K562 (cell line): Measurements from ENCODE around the gene PAF1.

Experiments
- CEBPB ChIP-seq: fragments of 450-650 bp; IDR thresholded peaks from 2 replicates; pipeline ENCODE4 v1.6.1; 2016; ENCODE audit warnings: missing genetic modification characterization, missing compliant biosample characterization
- ESRRB ChIP-seq: fragments of 250-450 bp; sonication (Bioruptor Pico); IDR thresholded peaks from 2 replicates; pipeline ENCODE4 v1.5.0; 2020; ENCODE audit warnings: mild to moderate bottlenecking, moderate library complexity, borderline replicate concordance
- GATA2 ChIP-seq: sonication (generic); formaldehyde crosslinking; IDR thresholded peaks from 2 replicates; pipeline ENCODE4 v1.4.0; 2020; ENCODE audit warnings: mild to moderate bottlenecking, missing genetic modification reagents
- KHSRP ChIP-seq: fragments of 450-650 bp; IDR thresholded peaks from 2 replicates; pipeline ENCODE4 v1.6.1; 2017
- POLR2A ChIP-seq: fragments of 450-650 bp; conservative IDR thresholded peaks from 2 replicates; pipeline ENCODE4 v1.6.1; 2016
- SMARCA5 ChIP-seq: fragments of 450-650 bp; IDR thresholded peaks from 2 replicates; pipeline ENCODE4 v1.6.1; 2016
- TARDBP ChIP-seq: fragments of 450-650 bp; IDR thresholded peaks from 2 replicates; pipeline ENCODE4 v1.6.1; 2016
- YBX1 ChIP-seq: fragments of 450-650 bp; IDR thresholded peaks from 2 replicates; pipeline ENCODE4 v1.7.1; 2016; ENCODE audit warnings: mild to moderate bottlenecking
- ZNF224 ChIP-seq: sonication (generic); formaldehyde crosslinking; IDR thresholded peaks from 2 replicates; pipeline ENCODE4 v1.8.0; 2022; ENCODE audit warnings: mild to moderate bottlenecking, missing genetic modification reagents
- ZNF785 ChIP-seq: fragments of 250-450 bp; sonication (Bioruptor Pico); IDR thresholded peaks from 2 replicates; pipeline ENCODE4 v1.4.0; 2020; ENCODE audit warnings: mild to moderate bottlenecking
- TF ChIP-seq, protein P1 (sequence below): fragments of 450-650 bp; IDR thresholded peaks from 2 replicates; pipeline ENCODE4 v1.6.1; 2016
- TF ChIP-seq, protein P2 (sequence below): fragments of 250-450 bp; sonication (Bioruptor Pico); IDR thresholded peaks from 2 replicates; pipeline ENCODE4 v1.4.0; 2020; ENCODE audit warnings: mild to moderate bottlenecking, moderate library complexity
- TF ChIP-seq, protein P3 (sequence below): fragments of 250-450 bp; sonication (Bioruptor Pico); IDR thresholded peaks from 2 replicates; pipeline ENCODE4 v1.4.0; 2020

DNA sequence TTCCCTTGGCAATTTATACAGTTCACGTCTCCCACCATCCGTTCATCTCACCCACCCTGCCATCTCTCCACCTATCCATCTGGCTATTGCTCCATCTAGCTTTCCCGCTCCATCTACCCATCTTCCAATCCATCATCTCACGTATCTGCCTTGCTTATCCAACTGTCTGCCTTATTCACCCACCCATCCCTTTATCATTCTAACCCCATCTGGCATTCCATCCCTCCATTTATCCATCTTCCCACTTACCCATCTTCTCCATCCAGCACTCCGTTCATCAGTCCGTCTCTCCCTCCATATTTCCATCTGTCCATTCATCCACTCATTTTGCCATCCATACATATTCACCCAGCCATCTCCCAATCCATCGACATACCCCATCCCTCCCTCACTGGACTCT is 34.8 kb upstream of the PAF1 start:
- TF ChIP-seq ZNF224 (CRISPR knock-in tag) (no peak), TARDBP (no peak), CEBPB (no peak), YBX1 (no peak), GATA2 (no peak), ZNF785 (CRISPR knock-in tag) (no peak), SMARCA5 (no peak), POLR2A (0 out of 2 replicates have a peak, but pooled peaks have one; percentile 25), ESRRB (CRISPR knock-in tag) (no peak), KHSRP (no peak)
- TF ChIP-seq, protein P1, sequence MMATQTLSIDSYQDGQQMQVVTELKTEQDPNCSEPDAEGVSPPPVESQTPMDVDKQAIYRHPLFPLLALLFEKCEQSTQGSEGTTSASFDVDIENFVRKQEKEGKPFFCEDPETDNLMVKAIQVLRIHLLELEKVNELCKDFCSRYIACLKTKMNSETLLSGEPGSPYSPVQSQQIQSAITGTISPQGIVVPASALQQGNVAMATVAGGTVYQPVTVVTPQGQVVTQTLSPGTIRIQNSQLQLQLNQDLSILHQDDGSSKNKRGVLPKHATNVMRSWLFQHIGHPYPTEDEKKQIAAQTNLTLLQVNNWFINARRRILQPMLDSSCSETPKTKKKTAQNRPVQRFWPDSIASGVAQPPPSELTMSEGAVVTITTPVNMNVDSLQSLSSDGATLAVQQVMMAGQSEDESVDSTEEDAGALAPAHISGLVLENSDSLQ = no peak
- TF ChIP-seq, protein P2, sequence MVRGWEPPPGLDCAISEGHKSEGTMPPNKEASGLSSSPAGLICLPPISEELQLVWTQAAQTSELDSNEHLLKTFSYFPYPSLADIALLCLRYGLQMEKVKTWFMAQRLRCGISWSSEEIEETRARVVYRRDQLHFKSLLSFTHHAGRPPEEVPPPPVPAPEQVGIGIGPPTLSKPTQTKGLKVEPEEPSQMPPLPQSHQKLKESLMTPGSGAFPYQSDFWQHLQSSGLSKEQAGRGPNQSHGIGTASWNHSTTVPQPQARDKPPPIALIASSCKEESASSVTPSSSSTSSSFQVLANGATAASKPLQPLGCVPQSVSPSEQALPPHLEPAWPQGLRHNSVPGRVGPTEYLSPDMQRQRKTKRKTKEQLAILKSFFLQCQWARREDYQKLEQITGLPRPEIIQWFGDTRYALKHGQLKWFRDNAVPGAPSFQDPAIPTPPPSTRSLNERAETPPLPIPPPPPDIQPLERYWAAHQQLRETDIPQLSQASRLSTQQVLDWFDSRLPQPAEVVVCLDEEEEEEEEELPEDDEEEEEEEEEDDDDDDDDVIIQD (CRISPR knock-in tag) = no peak
- TF ChIP-seq, protein P3, sequence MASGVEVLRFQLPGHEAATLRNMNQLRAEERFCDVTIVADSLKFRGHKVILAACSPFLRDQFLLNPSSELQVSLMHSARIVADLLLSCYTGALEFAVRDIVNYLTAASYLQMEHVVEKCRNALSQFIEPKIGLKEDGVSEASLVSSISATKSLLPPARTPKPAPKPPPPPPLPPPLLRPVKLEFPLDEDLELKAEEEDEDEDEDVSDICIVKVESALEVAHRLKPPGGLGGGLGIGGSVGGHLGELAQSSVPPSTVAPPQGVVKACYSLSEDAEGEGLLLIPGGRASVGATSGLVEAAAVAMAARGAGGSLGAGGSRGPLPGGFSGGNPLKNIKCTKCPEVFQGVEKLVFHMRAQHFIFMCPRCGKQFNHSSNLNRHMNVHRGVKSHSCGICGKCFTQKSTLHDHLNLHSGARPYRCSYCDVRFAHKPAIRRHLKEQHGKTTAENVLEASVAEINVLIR (CRISPR knock-in tag) = no peak
